Measurements from ENCODE around the gene MAP7D3.
"Not testable (repeated sequence)": the region's sequence is repeated elsewhere in the genome, so short reads cannot be mapped to it uniquely, and the experiment has no call there.

MAP7D3 gene

GRCh38 chrX:136255541-136255940, 4.3 kb upstream of the MAP7D3 start:
- Histone ChIP-seq H3K36me3 (ENCODE audit: control insufficient read depth, insufficient read depth, low read length) (no peaks in the 10 kb centered on the region), H3K27me3 (ENCODE audit: control insufficient read depth, insufficient read depth, low read length) (no peaks in the 10 kb centered on the region), H3K9me3 (ENCODE audit: control insufficient read depth, low read length) (no peaks in the 10 kb centered on the region), H3K9ac (no peak overlapping the region), H2AFZ (no peak overlapping the region), H3K4me1 (no peaks in the 10 kb centered on the region), H3K4me3 (ENCODE audit: low read depth, low read length) (no peak overlapping the region), H3K27ac (no peak overlapping the region), H3K4me2 (ENCODE audit: low read length) (no peak overlapping the region), H3K79me2 (no peaks in the 10 kb centered on the region)
- no peak for TF ChIP-seq CTCF (IDR thresholded peaks at IDR 0.05)

GRCh38 chrX:136250191-136251040, 784 bp downstream of the MAP7D3 start:
- Histone ChIP-seq H3K27ac (peak overlapping the region; percentile 59), H3K9ac (no peak overlapping the region), H3K79me2 (no peaks in the 10 kb centered on the region), H3K4me3 (ENCODE audit: low read depth, low read length) (peak overlapping the region; percentile 61), H3K36me3 (ENCODE audit: control insufficient read depth, insufficient read depth, low read length) (no peaks in the 10 kb centered on the region), H3K4me1 (no peaks in the 10 kb centered on the region), H3K9me3 (ENCODE audit: control insufficient read depth, low read length) (no peaks in the 10 kb centered on the region), H3K4me2 (ENCODE audit: low read length) (peak overlapping the region; percentile 59), H3K27me3 (ENCODE audit: control insufficient read depth, insufficient read depth, low read length) (no peaks in the 10 kb centered on the region), H2AFZ (peak overlapping the region; percentile 90)
- no peak for TF ChIP-seq CTCF (IDR thresholded peaks at IDR 0.05)

GRCh38 chrX:136246201-136246600, 5.0 kb downstream of the MAP7D3 start:
- no peaks in the 10 kb centered on the region for H3K79me2 ChIP-seq
- no peaks in the 10 kb centered on the region for H3K9me3 ChIP-seq (ENCODE audit: control insufficient read depth, low read length)
- H3K27me3 ChIP-seq (ENCODE audit: control insufficient read depth, insufficient read depth, low read length) = no peaks in the 10 kb centered on the region
- no peaks in the 10 kb centered on the region for H3K4me1 ChIP-seq
- no peak for TF ChIP-seq CTCF (IDR thresholded peaks at IDR 0.05)
- no peak overlapping the region for H3K27ac ChIP-seq
- H3K4me2 ChIP-seq (ENCODE audit: low read length) = no peak overlapping the region
- no peak overlapping the region for H2AFZ ChIP-seq
- no peak overlapping the region for H3K9ac ChIP-seq
- H3K36me3 ChIP-seq (ENCODE audit: control insufficient read depth, insufficient read depth, low read length) = no peaks in the 10 kb centered on the region
- no peak overlapping the region for H3K4me3 ChIP-seq (ENCODE audit: low read depth, low read length)

- not testable (repeated sequence) for H3K9ac ChIP-seq; H3K27me3 ChIP-seq (ENCODE audit: control insufficient read depth, insufficient read depth, low read length); H3K27ac ChIP-seq; H3K36me3 ChIP-seq (ENCODE audit: control insufficient read depth, insufficient read depth, low read length); H2AFZ ChIP-seq; H3K9me3 ChIP-seq (ENCODE audit: control insufficient read depth, low read length); H3K4me3 ChIP-seq (ENCODE audit: low read depth, low read length); H3K4me1 ChIP-seq; H3K4me2 ChIP-seq (ENCODE audit: low read length); H3K79me2 ChIP-seq
Measured at GRCh38 chrX:136237849-136238248, 13.4 kb downstream of the MAP7D3 start.

GRCh38 chrX:136237074-136237473, 14.1 kb downstream of the MAP7D3 start:
- Histone ChIP-seq H3K27ac (no peak overlapping the region), H2AFZ (no peak overlapping the region), H3K4me2 (ENCODE audit: low read length) (no peak overlapping the region), H3K9me3 (ENCODE audit: control insufficient read depth, low read length) (no peaks in the 10 kb centered on the region), H3K4me1 (no peaks in the 10 kb centered on the region), H3K27me3 (ENCODE audit: control insufficient read depth, insufficient read depth, low read length) (no peaks in the 10 kb centered on the region), H3K9ac (no peak overlapping the region), H3K79me2 (no peaks in the 10 kb centered on the region), H3K36me3 (ENCODE audit: control insufficient read depth, insufficient read depth, low read length) (no peaks in the 10 kb centered on the region), H3K4me3 (ENCODE audit: low read depth, low read length) (no peak overlapping the region)
- no peak for TF ChIP-seq CTCF (IDR thresholded peaks at IDR 0.05)
